ENCODE data around the gene THSD4.

Gene THSD4

GRCh38 chr15:71545223-71545760, 430.0 kb downstream of the THSD4 start:
- Histone ChIP-seq H3K4me3 (ENCODE audit: low read depth in 1 of 2, low read length in 2 of 2) (no peak overlapping the region), H3K4me1 (ENCODE audit: control insufficient read depth in 1 of 2, insufficient read depth in 2 of 2, low read length in 2 of 2) (peaks cover 0 to 7% of the 10 kb centered on the region in 2 donors), H3K27ac (ENCODE audit: low read length) (no peak overlapping the region), H3K9me3 (ENCODE audit: control insufficient read depth in 1 of 2, low read length in 2 of 2) (no peaks in the 10 kb centered on the region), H3K27me3 (ENCODE audit: low read depth, low read length) (no peaks in the 10 kb centered on the region), H3K36me3 (ENCODE audit: control insufficient read depth in 1 of 2, insufficient read depth in 2 of 2, low read length in 2 of 2) (no peaks in the 10 kb centered on the region)

GRCh38 chr15:71545923-71546322, 430.7 kb downstream of the THSD4 start:
- Histone ChIP-seq H3K9me3 (ENCODE audit: control insufficient read depth in 1 of 2, low read length in 2 of 2) (no peaks in the 10 kb centered on the region), H3K27me3 (ENCODE audit: low read depth, low read length) (no peaks in the 10 kb centered on the region), H3K4me3 (ENCODE audit: low read depth in 1 of 2, low read length in 2 of 2) (no peak overlapping the region), H3K27ac (ENCODE audit: low read length) (no peak overlapping the region), H3K4me1 (ENCODE audit: control insufficient read depth in 1 of 2, insufficient read depth in 2 of 2, low read length in 2 of 2) (peaks cover 0 to 7% of the 10 kb centered on the region in 2 donors), H3K36me3 (ENCODE audit: control insufficient read depth in 1 of 2, insufficient read depth in 2 of 2, low read length in 2 of 2) (no peaks in the 10 kb centered on the region)

GRCh38 chr15:71547011-71547410, 431.7 kb downstream of the THSD4 start:
- peak overlapping the region; percentile 3 to 35 for H3K4me3 ChIP-seq (ENCODE audit: low read depth in 1 of 2, low read length in 2 of 2)
- no peaks in the 10 kb centered on the region for H3K27me3 ChIP-seq (ENCODE audit: low read depth, low read length)
- H3K4me1 ChIP-seq (ENCODE audit: control insufficient read depth in 1 of 2, insufficient read depth in 2 of 2, low read length in 2 of 2) = peaks cover 0 to 7% of the 10 kb centered on the region in 2 donors
- H3K27ac ChIP-seq (ENCODE audit: low read length) = no peak overlapping the region
- no peaks in the 10 kb centered on the region for H3K9me3 ChIP-seq (ENCODE audit: control insufficient read depth in 1 of 2, low read length in 2 of 2)
- H3K36me3 ChIP-seq (ENCODE audit: control insufficient read depth in 1 of 2, insufficient read depth in 2 of 2, low read length in 2 of 2) = no peaks in the 10 kb centered on the region

GRCh38 chr15:71548401-71548807, 433.1 kb downstream of the THSD4 start:
- H3K4me1 ChIP-seq (ENCODE audit: control insufficient read depth in 1 of 2, insufficient read depth in 2 of 2, low read length in 2 of 2) = peaks cover 0 to 7% of the 10 kb centered on the region in 2 donors
- no peaks in the 10 kb centered on the region for H3K27me3 ChIP-seq (ENCODE audit: low read depth, low read length)
- no peaks in the 10 kb centered on the region for H3K36me3 ChIP-seq (ENCODE audit: control insufficient read depth in 1 of 2, insufficient read depth in 2 of 2, low read length in 2 of 2)
- H3K9me3 ChIP-seq (ENCODE audit: control insufficient read depth in 1 of 2, low read length in 2 of 2) = no peaks in the 10 kb centered on the region
- no peak overlapping the region for H3K27ac ChIP-seq (ENCODE audit: low read length)
- H3K4me3 ChIP-seq (ENCODE audit: low read depth in 1 of 2, low read length in 2 of 2) = no peak overlapping the region

- Histone ChIP-seq H3K4me3 (ENCODE audit: low read depth in 1 of 2, low read length in 2 of 2) (no peak overlapping the region), H3K9me3 (ENCODE audit: control insufficient read depth in 1 of 2, low read length in 2 of 2) (no peaks in the 10 kb centered on the region), H3K27me3 (ENCODE audit: low read depth, low read length) (no peaks in the 10 kb centered on the region), H3K4me1 (ENCODE audit: control insufficient read depth in 1 of 2, insufficient read depth in 2 of 2, low read length in 2 of 2) (peaks cover 0 to 7% of the 10 kb centered on the region in 2 donors), H3K36me3 (ENCODE audit: control insufficient read depth in 1 of 2, insufficient read depth in 2 of 2, low read length in 2 of 2) (no peaks in the 10 kb centered on the region), H3K27ac (ENCODE audit: low read length) (no peak overlapping the region)
These were observed 433.8 kb downstream of the THSD4 start for GRCh38 chr15:71549091-71549490.

- Histone ChIP-seq H3K9me3 (ENCODE audit: control insufficient read depth in 1 of 2, low read length in 2 of 2) (no peaks in the 10 kb centered on the region), H3K4me1 (ENCODE audit: control insufficient read depth in 1 of 2, insufficient read depth in 2 of 2, low read length in 2 of 2) (peaks cover 0 to 7% of the 10 kb centered on the region in 2 donors), H3K27ac (ENCODE audit: low read length) (no peak overlapping the region), H3K36me3 (ENCODE audit: control insufficient read depth in 1 of 2, insufficient read depth in 2 of 2, low read length in 2 of 2) (no peaks in the 10 kb centered on the region), H3K4me3 (ENCODE audit: low read depth in 1 of 2, low read length in 2 of 2) (no peak overlapping the region), H3K27me3 (ENCODE audit: low read depth, low read length) (no peaks in the 10 kb centered on the region)
These were observed 434.4 kb downstream of the THSD4 start for GRCh38 chr15:71549697-71550096.

GRCh38 chr15:71551566-71551965, 436.3 kb downstream of the THSD4 start:
- H3K4me3 ChIP-seq (ENCODE audit: low read depth in 1 of 2, low read length in 2 of 2) = no peak overlapping the region
- H3K9me3 ChIP-seq (ENCODE audit: control insufficient read depth in 1 of 2, low read length in 2 of 2) = no peaks in the 10 kb centered on the region
- no peaks in the 10 kb centered on the region for H3K27me3 ChIP-seq (ENCODE audit: low read depth, low read length)
- H3K4me1 ChIP-seq (ENCODE audit: control insufficient read depth in 1 of 2, insufficient read depth in 2 of 2, low read length in 2 of 2) = peaks cover 0 to 3% of the 10 kb centered on the region in 2 donors
- H3K27ac ChIP-seq (ENCODE audit: low read length) = no peak overlapping the region
- no peaks in the 10 kb centered on the region for H3K36me3 ChIP-seq (ENCODE audit: control insufficient read depth in 1 of 2, insufficient read depth in 2 of 2, low read length in 2 of 2)

- no peaks in the 10 kb centered on the region for H3K4me1 ChIP-seq (ENCODE audit: control insufficient read depth in 1 of 2, insufficient read depth in 2 of 2, low read length in 2 of 2)
- no peak overlapping the region for H3K4me3 ChIP-seq (ENCODE audit: low read depth in 1 of 2, low read length in 2 of 2)
- no peak overlapping the region for H3K27ac ChIP-seq (ENCODE audit: low read length)
- no peaks in the 10 kb centered on the region for H3K9me3 ChIP-seq (ENCODE audit: control insufficient read depth in 1 of 2, low read length in 2 of 2)
- no peaks in the 10 kb centered on the region for H3K27me3 ChIP-seq (ENCODE audit: low read depth, low read length)
- H3K36me3 ChIP-seq (ENCODE audit: control insufficient read depth in 1 of 2, insufficient read depth in 2 of 2, low read length in 2 of 2) = no peaks in the 10 kb centered on the region
These were observed 443.8 kb downstream of the THSD4 start for GRCh38 chr15:71559098-71559497.

GRCh38 chr15:71559616-71560015, 444.3 kb downstream of the THSD4 start:
- H3K36me3 ChIP-seq (ENCODE audit: control insufficient read depth in 1 of 2, insufficient read depth in 2 of 2, low read length in 2 of 2) = no peaks in the 10 kb centered on the region
- H3K4me3 ChIP-seq (ENCODE audit: low read depth in 1 of 2, low read length in 2 of 2) = no peak overlapping the region
- no peak overlapping the region for H3K27ac ChIP-seq (ENCODE audit: low read length)
- H3K9me3 ChIP-seq (ENCODE audit: control insufficient read depth in 1 of 2, low read length in 2 of 2) = no peaks in the 10 kb centered on the region
- H3K4me1 ChIP-seq (ENCODE audit: control insufficient read depth in 1 of 2, insufficient read depth in 2 of 2, low read length in 2 of 2) = no peaks in the 10 kb centered on the region
- H3K27me3 ChIP-seq (ENCODE audit: low read depth, low read length) = no peaks in the 10 kb centered on the region

GRCh38 chr15:71562251-71562650, 447.0 kb downstream of the THSD4 start:
- H3K27me3 ChIP-seq (ENCODE audit: low read depth, low read length) = no peaks in the 10 kb centered on the region
- no peaks in the 10 kb centered on the region for H3K4me1 ChIP-seq (ENCODE audit: control insufficient read depth in 1 of 2, insufficient read depth in 2 of 2, low read length in 2 of 2)
- no peaks in the 10 kb centered on the region for H3K9me3 ChIP-seq (ENCODE audit: control insufficient read depth in 1 of 2, low read length in 2 of 2)
- H3K4me3 ChIP-seq (ENCODE audit: low read depth in 1 of 2, low read length in 2 of 2) = no peak overlapping the region
- H3K36me3 ChIP-seq (ENCODE audit: control insufficient read depth in 1 of 2, insufficient read depth in 2 of 2, low read length in 2 of 2) = no peaks in the 10 kb centered on the region
- no peak overlapping the region for H3K27ac ChIP-seq (ENCODE audit: low read length)

- Histone ChIP-seq H3K27me3 (ENCODE audit: low read depth, low read length) (no peaks in the 10 kb centered on the region), H3K27ac (ENCODE audit: low read length) (no peak overlapping the region), H3K9me3 (ENCODE audit: control insufficient read depth in 1 of 2, low read length in 2 of 2) (no peaks in the 10 kb centered on the region), H3K4me1 (ENCODE audit: control insufficient read depth in 1 of 2, insufficient read depth in 2 of 2, low read length in 2 of 2) (no peaks in the 10 kb centered on the region), H3K4me3 (ENCODE audit: low read depth in 1 of 2, low read length in 2 of 2) (no peak overlapping the region), H3K36me3 (ENCODE audit: control insufficient read depth in 1 of 2, insufficient read depth in 2 of 2, low read length in 2 of 2) (no peaks in the 10 kb centered on the region)
These were observed 448.9 kb downstream of the THSD4 start for GRCh38 chr15:71564217-71564616.

GRCh38 chr15:71565006-71565405, 449.7 kb downstream of the THSD4 start:
- Histone ChIP-seq H3K27me3 (ENCODE audit: low read depth, low read length) (no peaks in the 10 kb centered on the region), H3K9me3 (ENCODE audit: control insufficient read depth in 1 of 2, low read length in 2 of 2) (no peaks in the 10 kb centered on the region), H3K36me3 (ENCODE audit: control insufficient read depth in 1 of 2, insufficient read depth in 2 of 2, low read length in 2 of 2) (no peaks in the 10 kb centered on the region), H3K4me1 (ENCODE audit: control insufficient read depth in 1 of 2, insufficient read depth in 2 of 2, low read length in 2 of 2) (no peaks in the 10 kb centered on the region), H3K4me3 (ENCODE audit: low read depth in 1 of 2, low read length in 2 of 2) (no peak overlapping the region), H3K27ac (ENCODE audit: low read length) (no peak overlapping the region)
